ENCODE data around the gene RPS16.

GRCh38 chr19:39400061-39400460 is 35.7 kb downstream of the RPS16 start:
- no peak for TF ChIP-seq MIER3 (CRISPR knock-in tag; IDR thresholded peaks at IDR 0.05; ENCODE audit: borderline replicate concordance)
- no peak for TF ChIP-seq KDM5B (CRISPR knock-in tag; IDR thresholded peaks at IDR 0.05; ENCODE audit: borderline replicate concordance)
- TF ChIP-seq, protein P1, sequence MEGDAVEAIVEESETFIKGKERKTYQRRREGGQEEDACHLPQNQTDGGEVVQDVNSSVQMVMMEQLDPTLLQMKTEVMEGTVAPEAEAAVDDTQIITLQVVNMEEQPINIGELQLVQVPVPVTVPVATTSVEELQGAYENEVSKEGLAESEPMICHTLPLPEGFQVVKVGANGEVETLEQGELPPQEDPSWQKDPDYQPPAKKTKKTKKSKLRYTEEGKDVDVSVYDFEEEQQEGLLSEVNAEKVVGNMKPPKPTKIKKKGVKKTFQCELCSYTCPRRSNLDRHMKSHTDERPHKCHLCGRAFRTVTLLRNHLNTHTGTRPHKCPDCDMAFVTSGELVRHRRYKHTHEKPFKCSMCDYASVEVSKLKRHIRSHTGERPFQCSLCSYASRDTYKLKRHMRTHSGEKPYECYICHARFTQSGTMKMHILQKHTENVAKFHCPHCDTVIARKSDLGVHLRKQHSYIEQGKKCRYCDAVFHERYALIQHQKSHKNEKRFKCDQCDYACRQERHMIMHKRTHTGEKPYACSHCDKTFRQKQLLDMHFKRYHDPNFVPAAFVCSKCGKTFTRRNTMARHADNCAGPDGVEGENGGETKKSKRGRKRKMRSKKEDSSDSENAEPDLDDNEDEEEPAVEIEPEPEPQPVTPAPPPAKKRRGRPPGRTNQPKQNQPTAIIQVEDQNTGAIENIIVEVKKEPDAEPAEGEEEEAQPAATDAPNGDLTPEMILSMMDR (CRISPR knock-in tag; IDR thresholded peaks at IDR 0.05): no peak
- TF ChIP-seq, protein P2, sequence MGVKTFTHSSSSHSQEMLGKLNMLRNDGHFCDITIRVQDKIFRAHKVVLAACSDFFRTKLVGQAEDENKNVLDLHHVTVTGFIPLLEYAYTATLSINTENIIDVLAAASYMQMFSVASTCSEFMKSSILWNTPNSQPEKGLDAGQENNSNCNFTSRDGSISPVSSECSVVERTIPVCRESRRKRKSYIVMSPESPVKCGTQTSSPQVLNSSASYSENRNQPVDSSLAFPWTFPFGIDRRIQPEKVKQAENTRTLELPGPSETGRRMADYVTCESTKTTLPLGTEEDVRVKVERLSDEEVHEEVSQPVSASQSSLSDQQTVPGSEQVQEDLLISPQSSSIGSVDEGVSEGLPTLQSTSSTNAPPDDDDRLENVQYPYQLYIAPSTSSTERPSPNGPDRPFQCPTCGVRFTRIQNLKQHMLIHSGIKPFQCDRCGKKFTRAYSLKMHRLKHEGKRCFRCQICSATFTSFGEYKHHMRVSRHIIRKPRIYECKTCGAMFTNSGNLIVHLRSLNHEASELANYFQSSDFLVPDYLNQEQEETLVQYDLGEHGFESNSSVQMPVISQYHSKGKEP (CRISPR knock-in tag; IDR thresholded peaks at IDR 0.05): no peak
- TF ChIP-seq FOXM1 (CRISPR knock-in tag; IDR thresholded peaks at IDR 0.05): no peak
- no peak for TF ChIP-seq RFX5 (IDR thresholded peaks at IDR 0.05; ENCODE audit: low read depth, low read length)
- no peak for TF ChIP-seq ZEB1 (IDR thresholded peaks at IDR 0.05; ENCODE audit: insufficient replicate concordance, low read depth)
- TF ChIP-seq HNRNPUL1 (IDR thresholded peaks at IDR 0.05; ENCODE audit: low read depth, low read length): no peak
- no peak for TF ChIP-seq GRHL1 (CRISPR knock-in tag; conservative IDR thresholded peaks at IDR 0.05)
- no peak for TF ChIP-seq KDM2A (CRISPR knock-in tag; IDR thresholded peaks at IDR 0.05; ENCODE audit: borderline replicate concordance, low read depth)
- no peak for TF ChIP-seq ZNF337 (CRISPR knock-in tag; IDR thresholded peaks at IDR 0.05; ENCODE audit: borderline replicate concordance, low read depth)
- no peak for TF ChIP-seq SRF (IDR thresholded peaks at IDR 0.05; ENCODE audit: low read depth, low read length)
- no peak for TF ChIP-seq ZNF740 (CRISPR knock-in tag; IDR thresholded peaks at IDR 0.05)
- no peak for TF ChIP-seq ZNF496 (CRISPR knock-in tag; IDR thresholded peaks at IDR 0.05; ENCODE audit: insufficient replicate concordance)

Data from HepG2 (cell line).